OCI-LY1 (cell line): ENCODE data around the gene RFX2.

Source experiments
- EZH2 ChIP-seq: fragments of 200-600 bp; sonication (generic), shearing (Covaris generic); IDR thresholded peaks from 2 replicates; pipeline ENCODE4 v1.8.0; 2017; ENCODE audit warnings: borderline replicate concordance, mixed run types, mild to moderate bottlenecking, antibody characterized with exemption, low read length, moderate library complexity, mixed read lengths
- TF ChIP-seq, protein P1 (sequence below): fragments of 200-600 bp; sonication (generic), shearing (Covaris generic); IDR thresholded peaks from 2 replicates; pipeline ENCODE4 v1.5.1; 2017; ENCODE audit warnings: mild to moderate bottlenecking, antibody characterized with exemption, low read length, moderate library complexity, mixed read lengths

DNA sequence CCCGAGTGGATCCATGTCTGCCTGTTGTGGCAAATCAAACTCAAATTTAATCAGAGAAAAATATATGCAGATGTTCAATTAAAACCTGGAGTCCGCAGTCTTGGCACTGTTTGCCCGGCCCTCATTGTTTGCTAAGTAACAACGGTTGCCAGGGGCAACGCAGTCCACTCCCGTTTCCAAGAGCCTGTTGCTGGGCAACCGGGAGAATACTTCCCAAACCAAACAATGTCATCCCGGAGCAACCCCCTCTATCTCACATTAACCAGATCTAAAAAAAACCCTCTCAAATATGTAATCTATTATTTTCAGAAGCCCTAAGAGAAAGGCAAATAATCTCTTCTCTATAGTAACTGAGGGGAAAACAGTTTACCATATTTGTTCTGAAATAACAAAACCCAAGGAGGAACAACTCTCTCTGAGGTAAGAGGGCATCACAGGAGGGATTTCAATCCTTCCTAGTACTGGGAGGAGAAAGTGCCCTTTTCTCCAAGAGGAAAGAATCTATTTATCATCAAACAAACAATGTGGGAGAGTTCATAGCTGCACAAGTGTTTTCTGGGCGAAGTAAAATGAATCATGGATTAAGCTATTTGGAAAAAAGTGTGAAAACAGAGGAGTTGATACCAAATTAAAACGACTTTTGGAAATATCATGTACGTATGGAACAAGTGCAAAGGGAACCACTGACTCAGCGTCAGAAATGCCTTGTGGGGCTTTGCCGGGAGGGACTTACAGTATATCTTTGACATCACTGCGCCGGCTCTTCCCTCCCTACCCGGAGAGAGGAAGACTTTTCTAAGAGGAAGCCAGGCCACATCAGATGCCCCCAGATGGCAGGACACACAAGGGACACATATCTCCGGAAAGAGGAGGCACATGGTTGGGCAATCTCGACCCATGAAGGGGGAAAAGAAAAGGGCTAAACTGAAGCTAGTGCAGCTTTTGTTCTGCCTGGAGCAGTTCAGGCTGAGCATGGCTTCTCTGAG, 43.3 kb downstream of the RFX2 start:
- TF ChIP-seq, protein P1, sequence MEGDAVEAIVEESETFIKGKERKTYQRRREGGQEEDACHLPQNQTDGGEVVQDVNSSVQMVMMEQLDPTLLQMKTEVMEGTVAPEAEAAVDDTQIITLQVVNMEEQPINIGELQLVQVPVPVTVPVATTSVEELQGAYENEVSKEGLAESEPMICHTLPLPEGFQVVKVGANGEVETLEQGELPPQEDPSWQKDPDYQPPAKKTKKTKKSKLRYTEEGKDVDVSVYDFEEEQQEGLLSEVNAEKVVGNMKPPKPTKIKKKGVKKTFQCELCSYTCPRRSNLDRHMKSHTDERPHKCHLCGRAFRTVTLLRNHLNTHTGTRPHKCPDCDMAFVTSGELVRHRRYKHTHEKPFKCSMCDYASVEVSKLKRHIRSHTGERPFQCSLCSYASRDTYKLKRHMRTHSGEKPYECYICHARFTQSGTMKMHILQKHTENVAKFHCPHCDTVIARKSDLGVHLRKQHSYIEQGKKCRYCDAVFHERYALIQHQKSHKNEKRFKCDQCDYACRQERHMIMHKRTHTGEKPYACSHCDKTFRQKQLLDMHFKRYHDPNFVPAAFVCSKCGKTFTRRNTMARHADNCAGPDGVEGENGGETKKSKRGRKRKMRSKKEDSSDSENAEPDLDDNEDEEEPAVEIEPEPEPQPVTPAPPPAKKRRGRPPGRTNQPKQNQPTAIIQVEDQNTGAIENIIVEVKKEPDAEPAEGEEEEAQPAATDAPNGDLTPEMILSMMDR, result no peak
- no peak for TF ChIP-seq EZH2
